Activated T-cell treated with anti-CD3 and anti-CD28 coated beads, Interleukin-2, amount 50 U/mL, for 1 hour (primary cell): ENCODE measurements around the gene OTP.

Source experiments
- DNase-seq: peaks from one replicate; pipeline ENCODE4 v3.0.0-alpha.2; 2020

OTP gene

GRCh38 chr5:77637998-77638762 is at the start of gene OTP:
OTP (minus strand) TSS chr5:77638713; CDS start chr5:77638549, 164 bp downstream.
- DNase-seq, result no peak

GRCh38 chr5:77683171-77683732 is 44.7 kb upstream of the OTP start:
- DNase-seq, result no peak

DNA sequence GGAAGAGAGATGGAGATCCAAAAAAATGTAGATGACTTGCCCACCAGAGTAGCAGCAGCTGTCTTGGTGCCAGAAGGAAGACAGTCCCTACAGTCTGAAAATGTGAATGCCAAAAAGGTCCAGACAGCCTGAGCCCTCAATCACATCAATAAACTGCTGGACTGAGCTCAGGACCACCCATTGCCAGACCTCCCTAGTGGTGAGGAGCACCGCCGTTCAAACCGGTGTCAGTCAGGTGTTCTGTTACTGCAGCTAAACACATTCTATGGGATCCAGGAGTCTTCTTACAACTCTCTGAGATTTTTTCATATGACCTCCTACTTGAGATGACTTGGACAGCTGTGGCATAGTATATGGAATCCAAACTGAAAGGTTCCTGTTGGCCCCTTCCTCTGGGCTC is 32.0 kb upstream of the OTP start:
- no peak for DNase-seq

- DNase-seq, result no peak
These were observed 31.2 kb upstream of the OTP start for GRCh38 chr5:77669677-77670076.

- no peak for DNase-seq
These were observed 24.8 kb upstream of the OTP start for GRCh38 chr5:77663090-77663863.

DNA sequence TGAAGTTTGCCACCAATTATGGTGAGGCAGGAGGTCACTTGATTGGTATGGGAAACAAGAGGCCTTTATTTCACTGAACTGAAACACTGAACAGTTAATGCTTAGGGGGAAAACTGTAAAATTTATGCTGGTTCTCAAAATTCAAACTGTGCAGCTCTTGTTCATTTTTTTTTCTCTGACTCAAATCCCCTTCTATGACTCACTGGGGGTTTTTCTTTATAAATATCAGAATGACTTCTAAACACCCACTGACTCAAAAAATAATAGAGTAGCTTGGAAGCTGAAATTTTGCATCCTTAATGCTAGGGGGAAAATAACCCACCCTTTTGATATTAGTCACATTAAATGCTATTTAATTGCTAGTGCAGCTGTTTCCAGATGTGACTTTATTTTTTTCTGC is 24.1 kb upstream of the OTP start:
- no peak for DNase-seq

DNA sequence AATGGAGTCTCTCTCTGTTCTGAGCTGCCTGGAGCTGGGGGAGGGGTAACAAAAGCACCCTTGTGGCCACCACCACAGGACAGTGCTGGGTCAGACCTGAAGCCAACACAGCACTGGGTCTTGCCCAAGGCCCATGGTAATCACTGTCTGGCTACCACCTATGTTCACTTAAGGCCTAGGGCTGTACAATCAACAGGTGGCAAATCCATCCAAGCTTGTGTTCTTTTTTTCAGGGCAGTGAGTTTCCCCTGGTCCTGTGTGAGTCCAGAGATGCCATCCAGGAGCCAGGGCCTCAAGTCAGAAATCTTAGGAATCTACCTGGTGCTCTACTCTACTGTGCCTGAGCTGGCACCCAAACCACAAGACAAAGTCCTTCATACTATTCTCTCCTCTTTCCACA is 20.1 kb upstream of the OTP start:
- no peak for DNase-seq

- no peak for DNase-seq
These were observed 12.8 kb upstream of the OTP start for GRCh38 chr5:77651343-77651742.

DNA sequence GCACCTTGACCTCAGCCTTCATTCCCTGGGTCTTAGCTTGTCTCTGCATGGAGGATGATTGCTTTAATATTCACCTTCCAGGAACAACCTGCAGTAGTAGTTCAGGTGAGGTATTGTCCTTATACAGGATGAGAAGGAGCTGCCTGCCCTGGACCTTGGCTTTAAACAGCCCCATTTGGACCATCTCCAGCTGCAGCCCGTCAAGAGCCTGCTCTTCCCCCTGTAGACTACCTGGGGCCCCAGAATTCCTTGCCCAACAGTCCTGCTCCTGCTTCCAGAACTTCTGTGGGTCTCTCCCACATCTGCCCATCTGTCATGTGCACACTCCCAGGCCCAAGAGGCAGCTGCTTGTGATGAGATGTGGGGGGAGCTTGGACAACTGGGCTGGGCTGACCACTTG is 12.2 kb upstream of the OTP start:
- no peak for DNase-seq

GRCh38 chr5:77649776-77650175 is 11.3 kb upstream of the OTP start:
- no peak for DNase-seq

- no peak for DNase-seq
These were observed 7.6 kb upstream of the OTP start for GRCh38 chr5:77645995-77646639.

- peak; percentile 55 for DNase-seq
These were observed 6.9 kb upstream of the OTP start for GRCh38 chr5:77645158-77645994.

- no peak for DNase-seq
These were observed 6.1 kb upstream of the OTP start for GRCh38 chr5:77644371-77645157.

GRCh38 chr5:77643654-77644370 is 5.3 kb upstream of the OTP start:
- DNase-seq, result no peak

- no peak for DNase-seq
These were observed 4.5 kb upstream of the OTP start for GRCh38 chr5:77642738-77643653.

DNA sequence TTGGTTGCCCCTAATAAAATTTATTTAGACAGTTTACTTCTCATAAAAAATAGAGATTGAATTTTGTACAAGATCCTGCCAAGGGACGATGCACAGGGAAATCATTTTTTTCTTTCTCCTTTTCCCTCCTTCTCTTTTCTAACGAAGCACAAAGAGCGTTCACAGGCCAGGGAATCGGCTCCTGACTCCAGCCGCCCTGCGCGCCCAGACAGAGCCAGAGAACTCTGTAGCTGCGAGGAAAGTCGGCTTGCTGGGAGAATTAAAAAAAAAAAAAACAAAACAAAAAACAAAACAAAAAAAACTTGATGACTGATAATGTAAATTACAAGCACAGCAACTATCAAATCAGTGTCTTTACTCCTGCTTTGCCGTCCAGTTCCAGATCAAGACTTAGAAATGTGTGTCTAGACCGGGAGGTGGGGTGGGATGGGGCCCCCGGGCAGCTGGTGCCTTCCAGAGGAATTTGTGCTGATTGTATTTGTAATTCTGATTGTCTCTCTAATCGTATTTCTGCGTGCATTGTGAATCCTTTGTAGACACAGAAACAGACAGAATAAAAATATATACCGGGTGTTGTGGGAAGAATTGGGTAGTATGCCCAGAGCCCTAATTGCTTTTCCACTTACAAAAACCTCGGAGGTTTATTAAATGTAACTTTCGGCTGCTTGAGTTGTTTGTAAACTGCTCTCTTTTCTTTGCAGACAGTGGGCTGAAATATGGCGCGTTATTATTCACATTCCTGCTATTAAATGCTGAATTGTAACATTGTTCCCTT is 3.6 kb upstream of the OTP start:
- DNase-seq, result no peak

- DNase-seq, result no peak
These were observed 3.0 kb upstream of the OTP start for GRCh38 chr5:77641397-77641943.

DNA sequence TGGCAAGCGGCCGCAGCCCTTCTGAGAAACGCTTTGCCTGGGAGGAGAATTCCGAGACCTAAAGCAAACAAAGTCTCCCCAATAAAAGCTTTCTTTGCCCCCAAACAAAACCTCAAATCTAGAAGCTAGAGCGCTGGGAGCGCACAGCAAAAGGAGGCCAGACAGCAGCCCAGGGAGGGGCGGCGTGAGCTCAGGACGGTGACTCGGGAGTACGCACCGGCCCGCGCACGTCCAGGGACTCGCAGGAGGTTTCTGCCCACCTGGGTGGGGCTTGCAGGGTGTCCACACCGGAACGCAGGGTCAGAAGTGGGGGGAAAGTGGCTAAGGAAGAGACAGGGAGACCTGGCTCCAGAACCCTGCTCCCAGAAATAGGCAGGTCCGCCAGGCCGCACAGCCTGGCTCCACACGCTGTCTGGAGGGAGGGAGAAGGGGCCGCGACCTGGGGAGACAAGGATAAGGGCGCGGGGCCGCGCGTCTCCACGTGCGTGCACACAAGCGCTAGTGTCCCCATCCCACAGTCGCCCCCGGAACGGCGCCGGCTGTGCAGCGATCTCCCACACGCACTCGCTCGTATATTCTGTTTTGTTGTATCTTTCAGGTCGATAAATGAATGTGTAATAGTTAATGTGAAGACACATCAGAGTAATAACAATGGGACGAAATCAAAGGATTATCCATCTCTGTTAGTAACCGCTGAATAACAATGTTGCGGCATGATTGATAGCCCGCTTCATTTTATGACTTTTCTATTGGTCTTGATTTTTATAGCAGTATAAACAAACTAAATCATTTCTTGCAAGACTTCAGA is 2.3 kb upstream of the OTP start:
- no peak for DNase-seq
